GM12872 (cell line): Measurements from ENCODE around the gene RPS6KC1.

ENCODE experiments used
- CTCF ChIP-seq: IDR thresholded peaks from 3 replicates; pipeline ENCODE4 v1.5.1; 2011; ENCODE audit warnings: low read depth, mild to moderate bottlenecking, low read length, moderate library complexity; ENCODE audit not compliant: insufficient read depth

RPS6KC1 gene

GRCh38 chr1:213179784-213180183 lies 128.7 kb downstream of the RPS6KC1 start:
- TF ChIP-seq CTCF = no peak

GRCh38 chr1:213180833-213181232 lies 129.8 kb downstream of the RPS6KC1 start:
- TF ChIP-seq CTCF = no peak

- TF ChIP-seq CTCF = no peak
Measured at GRCh38 chr1:213183036-213183672, 132.1 kb downstream of the RPS6KC1 start.

GRCh38 chr1:213186168-213186567 lies 135.1 kb downstream of the RPS6KC1 start:
- no peak for TF ChIP-seq CTCF

- TF ChIP-seq CTCF = no peak
Measured at GRCh38 chr1:213192026-213192425, 141.0 kb downstream of the RPS6KC1 start.

- TF ChIP-seq CTCF = no peak
Measured at GRCh38 chr1:213194383-213194782, 143.3 kb downstream of the RPS6KC1 start.

GRCh38 chr1:213194855-213195254 lies 143.8 kb downstream of the RPS6KC1 start:
- TF ChIP-seq CTCF = no peak
